ENCODE data around the gene WDR48.
A peak's percentile ranks its signal among the peaks of the same experiment; 100 is the strongest.

The WDR48 gene

GRCh38 chr3:39103791-39104552, 52.2 kb downstream of the WDR48 start:
- no peak for DNase-seq

- no peak for DNase-seq
These were observed 53.3 kb downstream of the WDR48 start for GRCh38 chr3:39104961-39105686.

GRCh38 chr3:39105687-39106063, 53.9 kb downstream of the WDR48 start:
- no peak for DNase-seq

DNA sequence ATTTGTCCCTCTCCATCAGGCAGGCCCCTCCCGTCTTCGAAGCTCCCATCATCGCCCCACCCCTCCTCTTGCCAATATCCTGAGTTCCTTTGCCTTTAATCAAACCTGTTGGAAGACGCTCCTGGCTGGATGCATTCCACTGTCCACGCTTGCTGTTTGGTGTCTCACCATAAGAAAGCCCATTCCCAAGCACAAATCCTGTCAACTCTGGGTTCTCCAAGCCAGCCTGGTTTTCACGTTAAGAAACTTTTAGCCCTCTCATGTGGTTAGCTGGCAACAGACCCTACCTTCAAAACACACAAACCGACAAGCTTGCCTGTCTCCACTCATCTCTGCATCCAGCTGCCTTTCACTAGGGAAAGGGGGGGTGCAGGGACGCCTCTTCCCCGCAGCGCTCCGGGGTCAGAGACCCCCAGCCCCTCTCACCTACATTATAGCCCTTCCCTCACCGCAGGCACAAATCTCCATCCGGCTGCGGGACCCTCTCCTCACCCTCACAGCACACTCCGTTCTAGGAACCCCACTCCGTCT, 54.5 kb downstream of the WDR48 start:
- no peak for DNase-seq

GRCh38 chr3:39106851-39107387, 55.1 kb downstream of the WDR48 start:
- DNase-seq = no peak

DNA sequence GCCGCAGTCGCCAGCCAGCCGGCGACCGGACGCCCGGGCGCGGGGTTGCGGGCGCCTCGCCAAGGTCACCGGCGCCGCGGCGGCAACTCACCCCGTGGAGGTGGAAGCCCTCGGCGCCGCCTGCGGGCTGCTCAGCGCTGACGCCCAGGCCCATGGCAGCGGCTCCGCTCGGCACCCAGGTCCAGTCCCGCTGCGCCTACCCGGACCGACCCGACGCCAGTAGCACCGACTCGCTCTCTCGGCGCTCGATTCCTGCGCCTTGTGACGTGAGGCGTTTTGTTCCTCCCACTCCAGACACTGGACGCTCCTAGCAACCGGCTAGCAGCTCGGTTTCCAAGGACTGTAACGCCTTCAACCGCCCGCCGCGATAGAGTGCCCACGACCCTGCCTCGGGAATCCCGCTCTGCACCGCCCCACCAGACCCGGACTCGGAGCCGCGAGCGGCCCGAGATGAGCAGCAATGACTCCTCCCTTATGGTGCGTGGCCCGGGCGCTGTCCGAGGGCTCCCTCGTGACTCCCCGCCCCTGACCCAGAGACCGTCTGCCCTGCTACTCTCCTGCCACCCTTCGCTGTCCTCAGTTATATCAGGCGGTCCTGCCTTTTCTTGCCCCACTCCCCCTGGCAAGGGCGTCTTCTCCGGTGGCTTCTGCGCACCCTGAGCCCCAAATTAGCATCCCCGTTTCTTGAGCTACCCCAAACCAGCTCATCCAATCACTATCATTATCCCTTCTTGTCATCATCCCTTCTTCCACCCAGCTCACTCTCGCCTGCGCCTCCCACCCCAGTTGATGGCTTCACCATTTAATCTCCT, 55.8 kb downstream of the WDR48 start, which contains the start of the genes GORASP1 and TTC21A:
Gene GORASP1, minus strand, starts transcription at position 240 of the 812 bp plus-strand sequence. Its CDS starts 86 bp downstream, at position 154.
Gene TTC21A, plus strand, starts transcription at position 293 of the 812 bp plus-strand sequence. Its CDS starts 158 bp downstream, at position 451.
- DNase-seq = peak; percentile 37

GRCh38 chr3:39108200-39108710, 56.4 kb downstream of the WDR48 start:
- no peak for DNase-seq

DNA sequence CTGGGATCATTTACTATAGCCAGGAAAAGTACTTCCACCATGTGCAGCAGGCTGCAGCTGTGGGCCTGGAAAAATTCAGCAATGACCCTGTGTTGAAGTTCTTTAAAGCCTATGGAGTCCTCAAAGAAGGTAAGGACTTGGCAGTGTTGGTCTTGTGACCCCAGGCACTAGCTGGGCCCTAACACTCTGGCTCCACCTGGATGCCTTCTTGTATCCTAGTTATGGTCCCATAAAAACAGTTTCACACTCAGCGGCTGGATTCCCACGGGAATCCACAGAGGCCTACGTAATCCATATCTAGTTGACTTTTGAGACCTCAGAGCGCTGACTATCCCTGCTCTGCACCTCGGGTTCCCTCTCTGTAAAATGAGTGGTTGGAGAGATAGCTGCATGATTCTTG, 57.3 kb downstream of the WDR48 start:
- no peak for DNase-seq

GRCh38 chr3:39110041-39110639, 58.3 kb downstream of the WDR48 start:
- DNase-seq = no peak

DNA sequence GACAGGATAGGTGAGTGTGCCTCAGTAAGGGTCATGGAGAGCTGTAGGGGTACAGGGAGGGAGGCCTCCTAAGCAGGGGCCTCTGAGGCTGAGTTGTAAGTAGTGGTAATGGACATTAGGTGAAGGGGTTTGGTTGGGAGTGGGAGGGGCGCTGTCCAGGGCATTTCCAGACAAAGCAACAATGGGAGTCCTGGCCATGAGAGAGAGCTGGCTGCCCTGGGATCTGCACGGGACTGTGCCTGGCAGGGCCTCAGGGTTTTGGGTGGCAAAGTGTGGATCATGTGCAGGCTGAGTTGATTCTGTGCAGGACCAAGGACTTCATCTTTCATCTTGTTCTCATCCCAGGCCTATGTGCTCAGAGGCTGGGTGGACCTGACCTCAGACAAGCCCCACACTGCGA, 60.3 kb downstream of the WDR48 start:
- no peak for DNase-seq

- DNase-seq = no peak
These were observed 60.7 kb downstream of the WDR48 start for GRCh38 chr3:39112535-39112934.

- DNase-seq = no peak
These were observed 61.5 kb downstream of the WDR48 start for GRCh38 chr3:39113291-39113690.

DNA sequence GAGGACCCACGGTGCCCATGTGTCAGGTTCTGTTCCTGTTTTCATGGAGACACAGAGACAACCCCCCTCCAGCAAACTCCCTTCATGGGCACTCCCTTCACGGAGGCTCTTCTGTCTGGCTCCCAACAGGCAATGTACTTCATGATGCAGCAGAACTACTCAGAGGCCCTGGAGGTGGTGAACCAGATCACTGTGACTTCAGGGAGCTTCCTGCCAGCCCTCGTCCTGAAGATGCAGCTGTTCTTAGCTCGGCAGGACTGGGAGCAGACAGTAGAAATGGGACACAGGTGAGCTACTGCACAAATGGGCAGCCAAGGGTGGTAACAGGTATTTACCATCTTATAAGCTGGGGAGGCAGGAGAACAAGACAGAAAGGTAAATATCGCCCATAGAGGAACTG, 62.6 kb downstream of the WDR48 start:
- no peak for DNase-seq

- DNase-seq = no peak
These were observed 64.1 kb downstream of the WDR48 start for GRCh38 chr3:39115870-39116269.

- peak; percentile 8 for DNase-seq
These were observed 66.3 kb downstream of the WDR48 start for GRCh38 chr3:39118079-39118478.

DNA sequence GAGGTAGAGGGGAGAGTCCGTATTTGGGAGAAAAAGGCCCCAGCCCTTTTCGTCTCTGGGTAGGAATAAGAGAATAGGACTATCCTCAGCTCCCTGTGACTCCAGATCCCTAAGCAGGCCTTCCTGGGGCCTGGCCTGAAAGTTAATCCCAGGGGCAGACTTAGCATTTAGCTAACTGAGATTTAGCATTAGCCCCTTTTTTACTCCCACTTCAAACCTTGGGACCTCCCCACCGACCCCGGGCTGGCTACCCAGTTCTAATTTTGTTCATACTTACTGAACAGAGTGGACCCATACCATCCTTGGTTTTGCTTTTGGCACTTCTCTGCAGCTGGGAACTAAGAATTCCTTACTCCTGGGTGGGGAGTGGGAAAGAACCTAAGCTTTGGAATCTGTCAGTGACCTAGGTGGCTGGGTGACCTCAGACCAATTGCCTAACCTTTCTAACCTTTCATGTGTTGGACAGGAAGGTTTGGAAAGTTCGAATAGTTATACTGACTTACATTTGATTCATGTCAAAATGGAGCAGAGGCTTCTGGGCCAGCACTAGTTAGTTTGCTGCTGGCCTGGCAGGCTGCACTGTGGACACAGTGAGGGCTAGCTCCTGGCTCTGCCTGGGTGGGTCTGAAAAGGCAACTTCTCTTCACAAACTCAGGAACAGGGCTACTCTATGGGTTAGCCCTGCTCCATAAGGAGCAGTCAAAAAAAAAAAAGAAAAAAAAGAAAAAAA, 67.3 kb downstream of the WDR48 start:
- DNase-seq = no peak

DNA sequence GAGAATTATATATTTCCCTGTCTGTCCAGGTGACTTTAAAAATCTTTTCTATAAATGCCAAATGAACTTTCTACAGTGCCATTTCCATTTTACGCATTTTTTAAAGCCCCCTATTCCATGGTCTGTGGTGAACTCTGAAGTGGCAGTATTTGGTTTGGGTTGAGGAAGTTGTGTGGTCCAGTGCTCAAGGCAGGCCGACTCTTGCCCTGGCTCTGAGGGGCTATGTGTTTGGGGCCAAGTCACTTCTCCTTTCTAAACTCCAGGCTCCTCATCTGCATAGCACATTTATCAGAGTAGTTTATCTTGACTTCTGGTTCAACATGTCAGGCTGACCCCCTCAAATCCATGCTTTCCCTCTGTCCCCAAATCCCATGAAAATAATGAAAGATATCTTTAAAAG, 69.8 kb downstream of the WDR48 start:
- DNase-seq = peak; percentile 60

GRCh38 chr3:39122813-39123212, 71.0 kb downstream of the WDR48 start:
- DNase-seq = no peak

GRCh38 chr3:39124876-39125840, 73.3 kb downstream of the WDR48 start:
- no peak for DNase-seq

DNA sequence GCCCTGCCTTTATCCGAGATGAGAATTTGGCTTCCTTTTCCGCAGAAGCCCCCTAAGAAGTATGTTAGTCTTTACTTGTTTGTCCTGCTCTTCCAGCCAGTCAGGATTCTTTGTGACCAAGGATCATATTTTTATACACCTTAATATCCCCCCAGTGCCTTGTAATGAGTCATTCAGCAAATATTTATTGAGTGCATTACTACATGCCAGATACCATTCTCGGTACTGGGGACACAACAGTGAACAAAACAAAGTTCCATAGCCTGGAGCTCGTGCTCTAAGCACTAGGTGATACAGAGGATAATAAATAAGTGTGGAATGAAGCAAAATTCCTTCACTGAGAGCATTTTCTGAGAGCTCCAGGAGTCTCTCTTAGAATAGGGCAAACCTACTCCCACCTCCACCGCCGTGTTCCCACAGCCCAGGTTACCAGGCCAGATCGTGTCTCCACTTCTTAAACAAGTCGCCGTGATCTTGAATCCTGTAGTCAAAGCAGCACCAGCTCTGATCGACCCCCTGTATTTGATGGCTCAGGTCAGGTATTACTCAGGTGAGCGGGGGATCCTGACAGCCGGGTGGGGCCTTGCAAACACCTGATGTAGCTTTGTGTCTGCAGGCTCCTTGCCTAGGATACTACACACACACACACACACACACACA, 74.2 kb downstream of the WDR48 start:
- DNase-seq = no peak

Measured in GDM1 (cell line).